OCI-LY7 (cell line): ENCODE results near the gene HACD2. TPM values are rescaled to one million over a fixed set of nuclear protein-coding genes. Genes with fewer than 3 reads are reported as not detected.

Source experiments
- BruUV-seq: library from RNA; stranded (reverse); fragments of 400-500 nt; replicated peaks from 2 replicates; lab custom pipeline; 2021; lab: Mats Ljungman, UMichigan
- CTCF ChIA-PET: fragments of 300-600 bp; sonication (Branson Sonifier 250); formaldehyde crosslinking; loops from one replicate; lab custom pipeline; 2022; ENCODE audit warnings: antibody characterized with exemption; ENCODE audit not compliant: unreplicated experiment; lab: Charles Lee
- POLR2A ChIA-PET: fragments of 300-600 bp; sonication (Branson Sonifier 250); formaldehyde crosslinking; loops from one replicate; lab custom pipeline; 2022; ENCODE audit warnings: antibody characterized with exemption; lab: Charles Lee
- DNase-seq: peaks from one replicate; pipeline ENCODE4 v3.0.0-alpha.2; 2015; ENCODE audit warnings: low spot score
- H2AFZ ChIP-seq: fragments of 200-600 bp; sonication (generic), shearing (Covaris generic); 2 replicates; pipeline ENCODE4 v1.6.1; 2014; ENCODE audit warnings: mild to moderate bottlenecking, antibody characterized with exemption, low read length, moderate library complexity
- H3K27ac ChIP-seq: fragments of 200-600 bp; sonication (generic); 2 replicates; pipeline ENCODE4 v1.5.1; 2014; ENCODE audit warnings: mixed run types, low read depth, mild to moderate bottlenecking, moderate library complexity, low read length, inconsistent platforms; ENCODE audit not compliant: poor library complexity, severe bottlenecking
- H3K36me3 ChIP-seq: fragments of 200-600 bp; sonication (generic); 2 replicates; pipeline ENCODE4 v1.6.1; 2014; ENCODE audit warnings: mild to moderate bottlenecking, antibody characterized with exemption, low read length, moderate library complexity, mixed read lengths; ENCODE audit not compliant: insufficient read depth
- H3K4me1 ChIP-seq: fragments of 200-600 bp; sonication (generic); 2 replicates; pipeline ENCODE4 v1.5.1; 2014; ENCODE audit warnings: mild to moderate bottlenecking, low read length; ENCODE audit not compliant: insufficient read depth, poor library complexity, severe bottlenecking
- H3K4me2 ChIP-seq: fragments of 200-600 bp; sonication (generic); 2 replicates; pipeline ENCODE4 v1.6.1; 2014; ENCODE audit warnings: mild to moderate bottlenecking, low read length
- H3K4me3 ChIP-seq: fragments of 200-600 bp; sonication (generic); 2 replicates; pipeline ENCODE4 v1.5.1; 2014; ENCODE audit warnings: mild to moderate bottlenecking, low read depth, low read length; ENCODE audit not compliant: poor library complexity, severe bottlenecking
- H3K79me2 ChIP-seq: fragments of 200-600 bp; sonication (generic); 2 replicates; pipeline ENCODE4 v1.6.1; 2016; ENCODE audit warnings: low read depth, mild to moderate bottlenecking, low read length, moderate library complexity, mixed read lengths; ENCODE audit not compliant: insufficient read depth
- H3K9me2 ChIP-seq: fragments of 200-600 bp; sonication (generic); 2 replicates; pipeline ENCODE4 v1.6.1; 2016; ENCODE audit warnings: mild to moderate bottlenecking, low read length, mixed read lengths; ENCODE audit not compliant: insufficient read depth
- H3K9me3 ChIP-seq: fragments of 200-600 bp; sonication (generic); 2 replicates; pipeline ENCODE4 v1.6.1; 2014; ENCODE audit warnings: mild to moderate bottlenecking, mixed run types, low read length, mixed read lengths
- H4K20me1 ChIP-seq: fragments of 200-600 bp; sonication (generic); 2 replicates; pipeline ENCODE4 v1.6.1; 2014; ENCODE audit warnings: mild to moderate bottlenecking, antibody characterized with exemption, low read length, moderate library complexity, mixed read lengths; ENCODE audit not compliant: insufficient read depth
- CTCF ChIP-seq: fragments of 200-600 bp; sonication (generic); conservative IDR thresholded peaks from 2 replicates; pipeline ENCODE4 v1.5.1; 2014; ENCODE audit warnings: mild to moderate bottlenecking, antibody characterized with exemption, low read length, moderate library complexity, mixed read lengths
- EZH2phosphoT487 ChIP-seq: fragments of 200-600 bp; sonication (generic); IDR thresholded peaks from 2 replicates; pipeline ENCODE4 v1.6.1; 2018; ENCODE audit warnings: low read depth, borderline replicate concordance, mild to moderate bottlenecking, mixed run types, antibody characterized with exemption, low read length, moderate library complexity, mixed read lengths
- intact Hi-C: fragments of 100-400 bp; cut with micrococcal nuclease; formaldehyde crosslinking; loops from one replicate; pipeline ENCODE4 v1.10.0; 2022; ENCODE audit not compliant: unreplicated experiment
- total RNA-seq, 2 experiments: library from RNA; depleted of rRNA in 1 of 2; stranded (reverse); fragments of >200 nt in 1 of 2; shearing (Covaris generic) in 1 of 2; gene quantifications; 2 replicates each; pipeline ENCODE4 v1.2.3, GENCODE V29; 2014 to 2022

HACD2 gene
- total RNA-seq, 2 experiments from 2014 or later, result 10.2 to 22.5 TPM

DNA sequence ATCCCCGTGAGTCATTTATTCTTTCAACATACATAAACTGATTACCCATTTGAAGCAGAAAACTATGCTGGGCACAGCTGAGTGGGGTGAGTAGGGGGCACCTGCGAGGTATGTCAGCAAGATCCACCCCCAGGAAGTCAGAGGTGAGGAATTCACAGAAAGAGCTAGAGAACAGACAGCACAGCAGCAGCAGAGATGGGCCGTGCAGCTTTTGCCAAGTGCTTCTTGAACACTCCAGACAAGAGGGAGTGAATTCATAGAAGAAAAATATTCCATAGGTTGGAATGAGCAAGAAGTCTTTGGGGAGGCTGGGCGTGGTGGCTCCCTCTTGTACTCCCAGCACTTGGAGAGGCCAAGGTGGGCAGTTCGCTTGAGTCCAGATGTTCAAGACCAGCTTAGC, 126.6 kb downstream of the HACD2 start:
- Histone ChIP-seq H3K79me2 (no peaks in the 10 kb centered on the region), H3K4me1 (no peaks in the 10 kb centered on the region), H3K36me3 (no peaks in the 10 kb centered on the region), H3K4me3 (no peak overlapping the region), H3K9me3 (no peaks in the 10 kb centered on the region), H3K27ac (no peak overlapping the region), H3K4me2 (no peak overlapping the region), H4K20me1 (no peaks in the 10 kb centered on the region), H3K9me2 (no peaks in the 10 kb centered on the region), H2AFZ (no peak overlapping the region)
- DNase-seq, result no peak
- TF ChIP-seq EZH2phosphoT487 (no peak), CTCF (no peak)
- POLR2A ChIA-PET, result no interaction called here
- no TSS peak for BruUV-seq
- intact Hi-C loops, result no loop called here
- CTCF ChIA-PET, result no interaction called here

DNA sequence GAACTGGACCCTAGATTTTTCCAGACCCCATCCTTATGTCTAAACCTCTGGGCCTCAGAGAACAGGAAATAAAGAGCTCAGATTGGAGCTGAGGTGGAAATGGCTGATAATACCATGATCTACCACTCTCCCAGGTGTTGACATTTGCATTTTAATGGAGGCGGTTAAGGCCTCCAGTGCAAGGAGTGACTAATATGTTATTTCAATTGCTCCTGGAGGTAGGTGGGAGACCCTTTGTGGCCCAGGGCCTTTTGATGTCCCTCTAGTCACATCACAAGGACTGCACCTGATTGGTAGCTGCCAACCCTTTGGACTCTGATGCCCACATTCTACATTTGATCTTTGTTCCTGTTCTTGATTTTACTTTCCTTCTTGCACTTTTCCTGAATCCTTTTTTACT, 127.0 kb downstream of the HACD2 start:
- no peak for DNase-seq
- TF ChIP-seq EZH2phosphoT487, result no peak
- no peak for TF ChIP-seq CTCF
- no peaks in the 10 kb centered on the region for H3K9me2 ChIP-seq
- no peak overlapping the region for H2AFZ ChIP-seq
- no peaks in the 10 kb centered on the region for H3K36me3 ChIP-seq
- no TSS peak for BruUV-seq
- H3K4me1 ChIP-seq, result no peaks in the 10 kb centered on the region
- intact Hi-C loops, result no loop called here
- H3K79me2 ChIP-seq, result no peaks in the 10 kb centered on the region
- H4K20me1 ChIP-seq, result no peaks in the 10 kb centered on the region
- no peaks in the 10 kb centered on the region for H3K9me3 ChIP-seq
- ChIA-PET POLR2A (no interaction called here), CTCF (no interaction called here)
- no peak overlapping the region for H3K27ac ChIP-seq
- H3K4me3 ChIP-seq, result no peak overlapping the region
- no peak overlapping the region for H3K4me2 ChIP-seq

GRCh38 chr3:123453675-123454074, 131.2 kb downstream of the HACD2 start:
- CTCF ChIA-PET, result no interaction called here

More at GRCh38 chr3:123453675-123454074, 131.2 kb downstream of the HACD2 start:
- intact Hi-C loops, result no loop called here
- Histone ChIP-seq H3K36me3 (no peaks in the 10 kb centered on the region), H3K4me1 (no peaks in the 10 kb centered on the region), H3K4me2 (no peak overlapping the region), H3K4me3 (no peak overlapping the region), H3K79me2 (no peaks in the 10 kb centered on the region), H3K9me3 (no peaks in the 10 kb centered on the region), H3K27ac (no peak overlapping the region), H2AFZ (no peak overlapping the region), H3K9me2 (no peaks in the 10 kb centered on the region), H4K20me1 (no peaks in the 10 kb centered on the region)
- no peak for DNase-seq
- BruUV-seq, result no TSS peak
- POLR2A ChIA-PET, result interaction anchor here (0.7 kb wide), 1 partner anchor 81 kb away, joined by 3 read pairs; no protein-coding TSS in a partner anchor
- TF ChIP-seq CTCF, result no peak
- no peak for TF ChIP-seq EZH2phosphoT487
